GM12801 (cell line): ENCODE results near the gene HSD17B8.

Source experiments
- CTCF ChIP-seq: IDR thresholded peaks from one replicate; pipeline ENCODE4 v1.5.1; 2011; ENCODE audit warnings: control low read depth; ENCODE audit not compliant: insufficient read length; ENCODE audit errors: extremely low read depth

HSD17B8 gene

GRCh38 chr6:33191383-33192104, 12.9 kb upstream of the HSD17B8 start:
- no peak for TF ChIP-seq CTCF

GRCh38 chr6:33192105-33192646, 12.3 kb upstream of the HSD17B8 start, which contains the start of gene COL11A2:
Gene COL11A2, minus strand, starts transcription at chr6:33192467. Its CDS starts 227 bp downstream, at chr6:33192240.
- TF ChIP-seq CTCF: no peak

GRCh38 chr6:33192671-33193602, 11.5 kb upstream of the HSD17B8 start:
- TF ChIP-seq CTCF: no peak

- no peak for TF ChIP-seq CTCF
Measured at GRCh38 chr6:33193619-33194018, 10.8 kb upstream of the HSD17B8 start.

- TF ChIP-seq CTCF: no peak
Measured at GRCh38 chr6:33194431-33194979, 9.9 kb upstream of the HSD17B8 start.

- TF ChIP-seq CTCF: no peak
Measured at GRCh38 chr6:33195304-33196165, 8.9 kb upstream of the HSD17B8 start.
